NB4 (cell line): Measurements from ENCODE around the gene SPEN.

Experiments
- POLR2A ChIP-seq: IDR thresholded peaks from 2 replicates; pipeline ENCODE4 v1.6.1; 2011; ENCODE audit warnings: mild to moderate bottlenecking; ENCODE audit not compliant: insufficient read length; ENCODE audit errors: extremely low read depth
- TF ChIP-seq, protein P1 (sequence below): IDR thresholded peaks from one replicate; pipeline ENCODE4 v1.5.1; 2012; ENCODE audit warnings: low read depth, low read length
- TF ChIP-seq, protein P2 (sequence below): IDR thresholded peaks from 2 replicates; pipeline ENCODE4 v1.6.1; 2011; ENCODE audit warnings: low read depth, low read length

DNA sequence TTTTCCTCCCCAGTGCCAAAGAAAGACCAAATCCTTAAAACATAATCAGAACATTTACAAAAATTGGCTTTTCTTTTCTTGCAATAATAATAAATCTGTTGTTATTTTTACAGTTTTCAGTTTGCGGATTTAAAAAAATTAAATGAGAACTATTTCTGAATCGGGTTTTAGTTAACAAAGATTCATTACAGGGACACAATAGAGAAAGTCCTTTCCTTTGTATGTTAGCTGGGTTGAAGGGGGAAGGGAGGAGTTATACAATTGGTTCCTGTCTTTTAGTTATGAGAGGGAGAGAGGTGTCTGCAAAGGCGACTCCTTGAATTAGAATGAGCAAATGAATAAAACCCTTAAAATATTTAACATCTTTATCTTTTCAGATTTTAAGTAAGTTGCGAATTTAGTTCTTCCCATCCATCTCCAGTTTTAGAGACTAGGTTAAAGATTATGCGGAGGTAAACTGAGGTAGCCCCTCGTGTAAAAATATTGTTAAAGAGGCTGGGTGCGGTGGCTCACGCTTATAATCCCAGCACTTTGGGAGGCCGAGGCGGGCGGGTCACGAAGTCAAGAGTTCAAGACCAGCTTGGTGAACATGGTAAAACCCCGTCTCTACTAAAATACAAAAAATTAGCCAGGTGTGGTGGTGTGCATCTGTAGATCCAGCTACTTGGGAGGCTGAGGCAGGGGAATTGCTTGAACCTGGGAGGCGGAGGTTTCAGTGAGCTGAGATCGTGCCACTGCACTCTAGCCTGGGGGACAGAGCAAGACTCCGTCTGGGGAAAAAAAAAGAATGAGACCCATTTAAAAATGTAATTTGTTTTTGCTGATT is 3.9 kb downstream of the SPEN start:
- TF ChIP-seq, protein P1, sequence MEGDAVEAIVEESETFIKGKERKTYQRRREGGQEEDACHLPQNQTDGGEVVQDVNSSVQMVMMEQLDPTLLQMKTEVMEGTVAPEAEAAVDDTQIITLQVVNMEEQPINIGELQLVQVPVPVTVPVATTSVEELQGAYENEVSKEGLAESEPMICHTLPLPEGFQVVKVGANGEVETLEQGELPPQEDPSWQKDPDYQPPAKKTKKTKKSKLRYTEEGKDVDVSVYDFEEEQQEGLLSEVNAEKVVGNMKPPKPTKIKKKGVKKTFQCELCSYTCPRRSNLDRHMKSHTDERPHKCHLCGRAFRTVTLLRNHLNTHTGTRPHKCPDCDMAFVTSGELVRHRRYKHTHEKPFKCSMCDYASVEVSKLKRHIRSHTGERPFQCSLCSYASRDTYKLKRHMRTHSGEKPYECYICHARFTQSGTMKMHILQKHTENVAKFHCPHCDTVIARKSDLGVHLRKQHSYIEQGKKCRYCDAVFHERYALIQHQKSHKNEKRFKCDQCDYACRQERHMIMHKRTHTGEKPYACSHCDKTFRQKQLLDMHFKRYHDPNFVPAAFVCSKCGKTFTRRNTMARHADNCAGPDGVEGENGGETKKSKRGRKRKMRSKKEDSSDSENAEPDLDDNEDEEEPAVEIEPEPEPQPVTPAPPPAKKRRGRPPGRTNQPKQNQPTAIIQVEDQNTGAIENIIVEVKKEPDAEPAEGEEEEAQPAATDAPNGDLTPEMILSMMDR: no peak
- TF ChIP-seq POLR2A: no peak
- TF ChIP-seq, protein P2, sequence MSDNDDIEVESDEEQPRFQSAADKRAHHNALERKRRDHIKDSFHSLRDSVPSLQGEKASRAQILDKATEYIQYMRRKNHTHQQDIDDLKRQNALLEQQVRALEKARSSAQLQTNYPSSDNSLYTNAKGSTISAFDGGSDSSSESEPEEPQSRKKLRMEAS: no peak
